Cortex of kidney (tissue), 1 donor: ENCODE results near the gene ECT2.
A peak's percentile ranks its signal among the peaks of the same experiment; 100 is the strongest.
"Not testable (repeated sequence)": the region's sequence is repeated elsewhere in the genome, so short reads cannot be mapped to it uniquely, and the experiment has no call there.

Source experiments
- DNase-seq: peaks from one replicate; lab custom pipeline; 2025; lab: John Stamatoyannopoulos, UW

ECT2 gene, protein sequence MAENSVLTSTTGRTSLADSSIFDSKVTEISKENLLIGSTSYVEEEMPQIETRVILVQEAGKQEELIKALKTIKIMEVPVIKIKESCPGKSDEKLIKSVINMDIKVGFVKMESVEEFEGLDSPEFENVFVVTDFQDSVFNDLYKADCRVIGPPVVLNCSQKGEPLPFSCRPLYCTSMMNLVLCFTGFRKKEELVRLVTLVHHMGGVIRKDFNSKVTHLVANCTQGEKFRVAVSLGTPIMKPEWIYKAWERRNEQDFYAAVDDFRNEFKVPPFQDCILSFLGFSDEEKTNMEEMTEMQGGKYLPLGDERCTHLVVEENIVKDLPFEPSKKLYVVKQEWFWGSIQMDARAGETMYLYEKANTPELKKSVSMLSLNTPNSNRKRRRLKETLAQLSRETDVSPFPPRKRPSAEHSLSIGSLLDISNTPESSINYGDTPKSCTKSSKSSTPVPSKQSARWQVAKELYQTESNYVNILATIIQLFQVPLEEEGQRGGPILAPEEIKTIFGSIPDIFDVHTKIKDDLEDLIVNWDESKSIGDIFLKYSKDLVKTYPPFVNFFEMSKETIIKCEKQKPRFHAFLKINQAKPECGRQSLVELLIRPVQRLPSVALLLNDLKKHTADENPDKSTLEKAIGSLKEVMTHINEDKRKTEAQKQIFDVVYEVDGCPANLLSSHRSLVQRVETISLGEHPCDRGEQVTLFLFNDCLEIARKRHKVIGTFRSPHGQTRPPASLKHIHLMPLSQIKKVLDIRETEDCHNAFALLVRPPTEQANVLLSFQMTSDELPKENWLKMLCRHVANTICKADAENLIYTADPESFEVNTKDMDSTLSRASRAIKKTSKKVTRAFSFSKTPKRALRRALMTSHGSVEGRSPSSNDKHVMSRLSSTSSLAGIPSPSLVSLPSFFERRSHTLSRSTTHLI

DNA sequence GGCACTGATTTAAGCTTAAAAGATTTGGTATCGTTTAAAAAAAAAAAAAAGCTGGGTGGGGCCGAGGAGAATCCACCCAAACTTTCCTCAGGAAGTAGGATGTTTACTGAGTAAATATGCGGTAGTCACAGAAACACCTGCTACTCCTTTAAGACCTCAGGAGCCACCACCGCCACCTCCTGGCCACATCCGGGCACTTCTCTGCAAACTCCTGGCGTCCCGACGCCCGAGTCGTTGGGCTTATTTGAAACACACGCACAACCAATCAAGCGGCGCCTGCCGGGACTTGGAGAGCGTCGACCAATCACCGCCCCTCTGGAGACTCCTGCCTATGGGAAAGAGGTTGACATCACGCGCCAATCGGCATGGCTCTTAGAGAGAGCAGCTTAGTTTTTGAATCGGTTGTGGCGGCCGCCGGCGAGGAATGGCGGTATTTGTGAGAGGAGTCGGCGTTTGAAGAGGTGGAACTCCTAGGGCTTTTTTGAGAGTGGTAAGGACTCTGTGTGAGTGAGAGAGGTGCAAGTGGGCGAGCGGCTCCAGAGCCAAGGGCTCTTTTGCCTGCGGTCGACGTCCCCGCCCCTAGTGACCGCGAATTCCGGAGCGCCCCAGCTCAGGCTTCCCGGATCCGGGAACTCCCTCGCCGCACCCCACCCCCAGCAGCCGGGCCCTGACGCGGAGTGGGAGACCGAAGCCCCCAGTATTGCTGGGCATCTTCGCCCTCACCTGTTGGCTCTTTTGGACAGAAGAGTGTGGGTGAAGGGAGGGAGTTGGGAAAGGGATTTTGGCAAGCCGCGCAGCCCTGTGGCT lies at the start of gene ECT2:
ECT2 (plus strand) TSS at position 359 of the 807 bp plus-strand sequence. CDS start 3,805 bp downstream, outside the sequence.
- DNase-seq = peak; percentile 32

DNA sequence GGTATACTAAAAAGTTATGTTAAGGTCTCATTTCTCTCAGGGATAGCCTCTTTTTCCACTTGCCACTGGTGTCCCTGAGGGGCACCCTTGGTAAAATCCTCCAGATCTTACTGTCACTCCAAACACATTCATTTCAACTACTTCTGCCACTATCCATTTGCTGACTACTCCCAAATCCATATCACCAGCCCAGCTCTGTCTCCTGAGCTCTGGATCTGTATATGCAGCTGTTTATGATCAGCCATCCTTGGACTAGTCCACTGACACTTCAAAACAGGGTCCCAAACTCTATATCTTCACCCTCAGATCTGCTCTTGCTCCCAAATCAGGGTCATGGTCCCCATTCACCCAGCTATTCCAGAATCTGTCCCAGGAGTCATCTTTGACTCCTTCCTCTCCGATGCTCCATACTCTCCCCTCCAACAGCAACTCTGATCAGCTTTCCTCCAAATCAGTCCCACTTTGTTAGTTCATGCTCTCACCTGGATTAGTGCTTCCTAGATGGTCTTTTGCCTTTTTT lies 49.5 kb upstream of the ECT2 start:
- DNase-seq = no peak

DNA sequence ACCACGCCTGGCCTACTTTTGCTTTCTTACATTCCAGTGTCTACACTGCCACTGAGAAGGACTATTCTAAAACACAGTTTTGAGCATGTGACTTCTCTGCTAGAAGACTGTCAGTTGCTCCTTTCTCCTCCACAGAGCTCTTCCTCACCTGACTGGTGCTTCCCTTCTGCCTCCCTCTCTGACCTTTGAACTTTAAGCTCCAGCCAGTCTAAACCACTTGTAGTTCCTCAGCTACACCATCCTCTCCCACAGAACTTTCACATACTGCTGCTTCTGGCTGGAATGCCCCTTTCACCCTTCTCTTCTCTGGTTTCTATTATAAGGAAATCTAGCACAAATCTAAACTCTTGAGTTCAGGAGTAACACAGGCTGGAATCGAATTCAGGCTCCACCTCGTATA lies 48.8 kb upstream of the ECT2 start:
- no peak for DNase-seq

DNA sequence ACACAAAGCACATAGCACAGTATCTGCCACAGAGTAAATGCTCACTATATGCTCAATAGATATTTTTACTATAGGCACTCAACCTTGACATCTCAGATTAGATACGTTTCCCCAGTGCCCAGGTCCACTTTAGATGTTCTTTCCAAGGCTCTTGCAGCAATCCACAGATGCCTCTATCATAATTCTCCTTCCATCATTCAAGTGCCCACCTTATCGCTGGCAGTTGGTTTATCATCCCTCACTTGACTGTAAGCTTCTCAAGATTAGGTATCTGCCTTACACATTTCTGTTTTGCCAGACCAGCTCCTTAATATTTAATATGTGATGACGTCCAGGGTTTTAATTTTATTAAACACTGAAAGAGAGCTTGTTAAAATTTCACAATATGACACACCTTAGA lies 48.3 kb upstream of the ECT2 start:
- DNase-seq = no peak

GRCh38 chr3:172702731-172703130 lies 47.8 kb upstream of the ECT2 start:
- not testable (repeated sequence) for DNase-seq

GRCh38 chr3:172704001-172704400 lies 46.5 kb upstream of the ECT2 start:
- no peak for DNase-seq

DNA sequence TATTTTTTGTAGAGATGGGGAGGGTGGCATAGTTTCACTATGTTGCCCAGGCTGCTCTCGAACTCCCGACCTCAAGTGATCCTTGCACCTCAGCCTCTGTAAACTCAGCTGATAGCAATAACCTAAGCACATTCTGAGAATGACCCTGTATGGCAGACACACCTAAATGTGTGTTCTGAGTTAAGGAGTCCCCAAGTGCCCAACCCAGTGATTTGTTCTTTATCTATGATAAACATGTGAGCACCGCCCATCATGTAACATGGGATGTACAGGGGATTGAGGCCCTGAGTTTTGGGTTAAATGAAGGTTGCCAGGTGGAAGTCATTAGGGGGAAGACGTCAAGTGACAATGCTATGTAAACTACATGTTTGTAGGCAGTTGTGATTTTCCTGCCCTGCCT lies 45.4 kb upstream of the ECT2 start:
- no peak for DNase-seq

GRCh38 chr3:172707030-172707429 lies 43.5 kb upstream of the ECT2 start:
- DNase-seq = no peak

GRCh38 chr3:172707967-172708366 lies 42.6 kb upstream of the ECT2 start:
- no peak for DNase-seq

DNA sequence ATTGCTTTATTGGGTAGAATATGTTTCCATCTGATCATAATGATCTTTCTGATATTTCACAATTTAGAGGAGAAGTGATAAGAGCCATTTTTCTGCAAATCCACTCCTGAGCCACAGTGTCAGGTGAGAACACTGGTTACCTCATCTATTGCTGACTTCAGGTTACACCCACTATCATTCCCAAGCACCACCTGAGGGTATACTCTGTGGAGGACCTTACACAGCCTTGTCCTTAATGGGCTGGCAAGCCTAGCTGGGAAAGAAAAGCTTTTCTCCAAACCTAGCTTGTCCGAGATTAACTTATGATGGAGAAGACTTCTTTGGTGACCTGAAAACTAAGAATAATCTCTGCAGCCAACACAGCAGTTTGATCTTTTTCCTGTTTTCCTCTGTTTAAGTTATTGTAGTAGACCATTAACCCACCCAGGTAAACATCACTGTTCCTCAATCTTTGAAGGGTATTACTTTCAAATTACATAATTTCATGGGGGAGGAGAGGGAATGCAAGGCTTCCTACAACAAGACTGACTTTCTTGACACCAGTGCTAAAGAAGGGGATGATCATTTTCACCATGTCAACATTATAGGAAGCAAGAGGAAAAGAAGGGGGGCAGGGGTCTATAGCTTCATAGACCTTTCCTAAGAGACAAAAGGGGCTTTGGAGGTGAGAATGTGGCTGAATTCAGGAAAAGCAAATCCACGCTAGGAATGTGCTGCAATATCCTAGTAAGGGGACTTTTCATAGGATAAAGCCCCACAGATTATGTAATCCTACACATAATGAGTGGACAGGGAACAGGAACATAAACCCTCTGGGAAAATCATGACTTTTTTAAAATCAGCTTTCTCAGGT lies 41.4 kb upstream of the ECT2 start:
- no peak for DNase-seq

DNA sequence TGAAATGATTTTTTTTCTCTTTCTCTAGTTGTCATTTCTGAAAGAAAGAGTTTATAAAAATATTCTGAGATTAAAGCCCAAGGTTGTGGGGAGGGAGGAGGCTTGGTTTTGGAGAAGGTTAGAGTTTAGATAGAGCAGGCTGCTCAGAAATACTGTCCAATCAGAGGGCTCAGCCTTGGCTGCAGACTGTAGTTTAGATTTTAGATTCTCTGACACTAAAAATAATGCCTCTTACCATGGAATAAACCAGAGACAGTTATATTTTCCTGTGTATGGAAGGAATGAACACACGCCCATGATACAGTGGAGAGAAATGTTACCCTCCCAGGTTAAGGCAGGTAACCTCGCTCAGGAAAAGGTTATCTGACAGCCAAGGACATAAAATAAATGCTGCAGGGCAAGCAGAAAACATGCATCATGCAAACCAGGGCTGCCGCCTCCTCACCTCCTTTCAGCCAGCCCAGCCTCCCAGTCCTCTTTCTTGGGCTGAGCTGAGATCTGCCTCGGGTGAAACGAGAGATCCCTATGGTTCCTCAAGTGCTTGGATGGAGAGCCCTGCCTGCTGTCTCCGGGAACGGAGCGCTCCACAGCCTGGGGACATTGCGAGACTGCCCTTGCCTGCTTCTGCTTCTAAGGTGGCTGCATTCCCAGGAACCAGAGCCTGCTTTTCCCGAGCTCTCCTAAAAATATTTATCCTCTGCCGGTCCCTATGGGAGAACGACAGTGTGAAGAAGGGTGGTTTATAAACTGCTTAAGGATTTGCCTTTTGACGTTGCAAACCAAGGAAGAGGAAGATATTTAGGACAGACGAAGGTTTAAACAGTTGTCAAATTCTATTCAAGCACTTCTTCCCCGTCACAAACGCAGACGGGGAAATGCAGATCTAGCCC lies 40.5 kb upstream of the ECT2 start:
- DNase-seq = no peak

- DNase-seq = no peak
These were observed 39.7 kb upstream of the ECT2 start, which contains the start of gene NCEH1 for GRCh38 chr3:172710664-172711453. Gene NCEH1 (minus strand): TSS chr3:172711067. CDS start chr3:172710984, 83 bp downstream.

GRCh38 chr3:172711454-172711795 lies 39.1 kb upstream of the ECT2 start:
- no peak for DNase-seq

DNA sequence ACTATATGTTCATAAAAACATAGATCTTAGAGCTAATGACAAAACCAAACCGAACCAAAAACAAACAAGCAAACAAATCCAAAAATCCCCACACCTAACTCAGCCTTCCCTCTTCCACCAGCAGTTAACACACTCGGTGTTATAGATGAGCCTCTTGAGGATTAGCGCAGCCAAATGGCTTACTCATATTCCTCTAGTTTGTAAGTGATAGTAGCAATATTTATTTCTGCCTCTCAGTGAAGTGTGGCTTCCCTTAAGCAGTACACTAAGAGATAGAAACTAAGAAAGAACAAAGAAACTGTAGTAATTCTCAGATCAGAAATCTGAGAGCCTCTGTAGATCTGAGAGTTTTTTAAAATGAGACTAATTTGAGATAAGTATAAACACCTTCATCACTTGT lies 37.2 kb upstream of the ECT2 start:
- no peak for DNase-seq

DNA sequence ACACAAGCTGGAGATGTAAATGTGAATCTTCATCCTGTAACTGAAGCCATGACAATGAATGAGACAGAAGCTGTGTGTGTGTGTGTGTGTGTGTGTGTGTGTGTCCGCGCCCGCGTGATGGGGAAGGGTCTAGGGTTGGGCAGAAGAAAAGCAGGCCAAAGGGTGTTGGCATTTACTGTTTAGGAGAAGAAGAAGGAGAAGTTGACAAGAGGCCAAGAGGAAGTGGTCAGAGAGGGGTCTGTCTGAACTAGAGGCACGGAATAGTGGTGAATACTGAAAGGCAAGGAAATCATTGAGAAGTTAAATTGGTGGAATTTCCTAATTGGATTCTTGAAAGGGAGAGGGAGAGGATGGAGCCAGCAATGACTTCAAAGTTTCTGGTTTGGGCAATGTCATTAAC lies 34.0 kb upstream of the ECT2 start:
- no peak for DNase-seq

- DNase-seq = no peak
These were observed 32.9 kb upstream of the ECT2 start for GRCh38 chr3:172717493-172718088.

GRCh38 chr3:172722536-172723040 lies 27.9 kb upstream of the ECT2 start:
- not testable (repeated sequence) for DNase-seq

GRCh38 chr3:172726380-172726779 lies 24.1 kb upstream of the ECT2 start:
- DNase-seq = no peak
